HepG2 (cell line): Measurements from ENCODE around the gene UNC119B. TPM values are rescaled to one million over a fixed set of nuclear protein-coding genes. Genes with fewer than 3 reads are reported as not detected.
A peak's percentile ranks its signal among the peaks of the same experiment; 100 is the strongest.

Source experiments
- ATAC-seq: fragments of 200-7000 bp; cut with Tn5 transposase; 3 replicates; pipeline ENCODE4 v1.9.1; 2020; ENCODE audit warnings: mild to moderate bottlenecking, moderate library complexity
- BruUV-seq: library from RNA; stranded (reverse); fragments of 400-500 nt; replicated peaks from 2 replicates; lab custom pipeline; 2021; lab: Mats Ljungman, UMichigan
- CTCF ChIA-PET: fragments of 300-600 bp; formaldehyde crosslinking; extraction: SDS; loops from one replicate; lab custom pipeline; 2021; ENCODE audit warnings: low total read pairs, inconsistent platforms, low intra/inter-chr PET ratio; lab: Yijun Ruan, JAX
- POLR2A ChIA-PET: fragments of 350-600 bp; sonication (Branson Sonifier 250); formaldehyde crosslinking; loops from one replicate; lab custom pipeline; 2020; ENCODE audit warnings: antibody characterized with exemption, inconsistent platforms; lab: Yijun Ruan, JAX
- DNase-seq: peaks from one replicate; pipeline ENCODE4 v3.0.0-alpha.2; 2015; ENCODE audit warnings: low spot score
- FAIRE-seq: peaks from 3 replicates; lab custom pipeline; 2011; peaks lifted over from hg19 to GRCh38; lab: Jason Lieb, UNC
- H2AFZ ChIP-seq: one replicate; pipeline ENCODE4 v1.6.1; 2011; ENCODE audit warnings: low read length, inconsistent platforms
- H3K27ac ChIP-seq: fragments of 300-600 bp; 3 replicates; pipeline ENCODE4 v1.8.0; 2011; ENCODE audit warnings: mixed run types, mild to moderate bottlenecking, mixed read lengths, low read length, inconsistent platforms; ENCODE audit not compliant: insufficient read depth; ENCODE audit errors: extremely low read length
- H3K27me3 ChIP-seq, 2 experiments: fragments of 200-600 bp in 1 of 2; 2 replicates in 1 of 2; 3 replicates in 1 of 2; pipeline versions ENCODE4 v1.6.0 to v1.8.0; 2011; ENCODE audit warnings: low read length in 2 of 2, mild to moderate bottlenecking in 2 of 2, moderate library complexity in 2 of 2, inconsistent platforms in 1 of 2; ENCODE audit not compliant: insufficient read depth in 2 of 2, control insufficient read depth in 1 of 2
- H3K36me3 ChIP-seq, 2 experiments: fragments of 200-600 bp in 1 of 2; replicated peaks in 1 of 2; 2 replicates in 1 of 2; 3 replicates in 1 of 2; pipeline versions ENCODE4 v1.5.1 to v1.8.0; 2011; ENCODE audit warnings: low read length in 2 of 2, inconsistent platforms in 1 of 2; ENCODE audit not compliant: insufficient read depth in 2 of 2, control insufficient read depth in 1 of 2
- H3K4me1 ChIP-seq: 2 replicates; pipeline ENCODE4 v1.5.1; 2012; ENCODE audit warnings: low read length, inconsistent platforms; ENCODE audit not compliant: insufficient read depth
- H3K4me2 ChIP-seq: 2 replicates; pipeline ENCODE4 v1.6.0; 2011; ENCODE audit warnings: low read depth, low read length, inconsistent platforms
- H3K4me3 ChIP-seq, 3 experiments: fragments of 200-600 bp in 1 of 3; sonication (generic), shearing (Covaris generic) in 1 of 3; replicated peaks in 1 of 3; 2 replicates each; pipeline ENCODE4 v1.5.1; 2011 to 2016; ENCODE audit warnings: low read length in 3 of 3, inconsistent platforms in 2 of 3, low read depth in 2 of 3, mild to moderate bottlenecking in 2 of 3, control low read depth in 1 of 3, mixed read lengths in 1 of 3; ENCODE audit not compliant: insufficient read depth in 1 of 3
- H3K79me2 ChIP-seq: one replicate; pipeline ENCODE4 v1.6.1; 2011; ENCODE audit warnings: low read length, inconsistent platforms; ENCODE audit not compliant: insufficient read depth
- H3K9ac ChIP-seq: 2 replicates; pipeline ENCODE4 v1.6.0; 2011; ENCODE audit warnings: mild to moderate bottlenecking, low read depth, low read length, inconsistent platforms; ENCODE audit not compliant: insufficient read depth
- H3K9me3 ChIP-seq: 2 replicates; pipeline ENCODE4 v1.5.1; 2012; ENCODE audit warnings: mild to moderate bottlenecking, low read length
- H4K20me1 ChIP-seq: 2 replicates; pipeline ENCODE4 v1.6.0; 2011; ENCODE audit warnings: inconsistent platforms, mild to moderate bottlenecking, low read length, moderate library complexity; ENCODE audit not compliant: insufficient read depth
- BHLHE40 ChIP-seq: IDR thresholded peaks from 2 replicates; pipeline ENCODE4 v1.6.1; 2011; ENCODE audit warnings: low read length, improper control_type of control experiment
- EP300 ChIP-seq, 3 experiments: sonication (generic) in 1 of 3; formaldehyde crosslinking in 1 of 3; IDR thresholded peaks; 2 replicates each; pipeline versions ENCODE4 v1.5.1 to v1.6.1; 2011 to 2020; ENCODE audit warnings: low read depth in 2 of 3, low read length in 2 of 3, borderline replicate concordance in 1 of 3, improper control_type of control experiment in 1 of 3, mild to moderate bottlenecking in 1 of 3, missing genetic modification reagents in 1 of 3, moderate library complexity in 1 of 3
- MED8 ChIP-seq: sonication (generic); formaldehyde crosslinking; IDR thresholded peaks from 2 replicates; pipeline ENCODE4 v1.8.1; 2023; ENCODE audit warnings: mild to moderate bottlenecking, missing genetic modification reagents; ENCODE audit not compliant: insufficient replicate concordance
- PAX8 ChIP-seq: sonication (generic); formaldehyde crosslinking; IDR thresholded peaks from 2 replicates; pipeline ENCODE4 v1.8.0; 2022; ENCODE audit warnings: mild to moderate bottlenecking, missing genetic modification reagents, borderline replicate concordance
- PHF21A ChIP-seq: sonication (generic); formaldehyde crosslinking; IDR thresholded peaks from 2 replicates; pipeline ENCODE4 v1.5.0; 2020; ENCODE audit warnings: mild to moderate bottlenecking, missing genetic modification reagents
- SALL1 ChIP-seq: sonication (generic); formaldehyde crosslinking; IDR thresholded peaks from 2 replicates; pipeline ENCODE4 v1.8.0; 2022; ENCODE audit warnings: mild to moderate bottlenecking, missing genetic modification reagents
- ZFX ChIP-seq: sonication (generic); formaldehyde crosslinking; IDR thresholded peaks from 2 replicates; pipeline ENCODE4 v1.4.0; 2020; ENCODE audit warnings: mild to moderate bottlenecking, low read depth, missing genetic modification reagents, moderate library complexity
- ZGPAT ChIP-seq: IDR thresholded peaks from 2 replicates; pipeline ENCODE4 v1.6.1; 2016; ENCODE audit warnings: mild to moderate bottlenecking
- ZNF224 ChIP-seq: sonication (generic); formaldehyde crosslinking; IDR thresholded peaks from 2 replicates; pipeline ENCODE4 v1.5.0; 2020; ENCODE audit warnings: mild to moderate bottlenecking, missing genetic modification reagents
- ZNF737 ChIP-seq: sonication (generic); formaldehyde crosslinking; IDR thresholded peaks from 2 replicates; pipeline ENCODE4 v1.5.0; 2020; ENCODE audit warnings: missing genetic modification reagents, mild to moderate bottlenecking, borderline replicate concordance
- ZSCAN29 ChIP-seq: sonication (generic); formaldehyde crosslinking; conservative IDR thresholded peaks from 2 replicates; pipeline ENCODE4 v1.4.0; 2020; ENCODE audit warnings: mild to moderate bottlenecking, missing genetic modification reagents
- WGBS: methylation state at CpG from one replicate; pipeline ENCODE4 v1.1.6; 2017; ENCODE audit warnings: low lambda C conversion rate; 5-methylcytosine and 5-hydroxymethylcytosine counted together
- in situ Hi-C: cut with HindIII; loops from 2 replicates; pipeline ENCODE4 v1.10.0; 2017; ENCODE audit warnings: low pct_unique_long_range_greater_than_20kb; ENCODE audit not compliant: extremely low pct_ligation_motif_present
- intact Hi-C: fragments of 100-400 bp; cut with micrococcal nuclease; formaldehyde crosslinking; loops from one replicate; pipeline ENCODE4 v1.10.0; 2022; ENCODE audit not compliant: unreplicated experiment
- polyA plus RNA-seq, 8 experiments: library from polyadenylated mRNA; depleted of rRNA in 3 of 8; stranded (reverse) in 7 of 8; unstranded in 1 of 8; fragments of >200 nt; fragmentation: Illumina TruSeq in 4 of 8; extraction: Trizol in 4 of 8; gene quantifications; 2 replicates each; pipeline versions ENCODE4 v1.2.1 to v1.2.3, GENCODE V29; 2011 to 2016; ENCODE audit warnings: low read depth in 4 of 8, missing spikeins in 1 of 8, mixed read lengths in 1 of 8; ENCODE audit not compliant: insufficient read depth in 1 of 8
- total RNA-seq, 5 experiments: library from RNA; depleted of rRNA; stranded (reverse); fragments of >200 nt; fragmentation: Illumina TruSeq; extraction: Trizol; gene quantifications; 2 replicates each; pipeline ENCODE4 v1.2.3, GENCODE V29; 2016; ENCODE audit warnings: low read depth in 1 of 5
- TF ChIP-seq, protein P1 (sequence below): IDR thresholded peaks from 2 replicates; pipeline ENCODE4 v1.6.1; 2012; ENCODE audit warnings: inconsistent platforms
- TF ChIP-seq, protein P2 (sequence below): sonication (generic); formaldehyde crosslinking; IDR thresholded peaks from 2 replicates; pipeline ENCODE4 v1.8.0; 2022; ENCODE audit warnings: mild to moderate bottlenecking, missing genetic modification reagents; ENCODE audit not compliant: insufficient replicate concordance

UNC119B gene
- total and polyA plus RNA-seq, 2 of the 13 experiments (the other 11 are each of a cell fraction or from before 2014, with no cell fraction given): 19.6 to 19.7 TPM

GRCh38 chr12:120687578-120688289 is 22.5 kb upstream of the UNC119B start:
- no peak for DNase-seq
- Histone ChIP-seq H3K4me1 (peaks cover 59% of the 10 kb centered on the region), H3K9ac (peak overlapping the region; percentile 85), H3K27me3 (no peaks in the 10 kb centered on the region), H4K20me1 (peaks cover 27% of the 10 kb centered on the region), H3K4me2 (peak overlapping the region; percentile 86), H2AFZ (no peak overlapping the region), H3K9me3 (no peaks in the 10 kb centered on the region), H3K79me2 (peaks cover 55% of the 10 kb centered on the region), H3K4me3 (peak overlapping the region; percentile 83 to 91 (median 86)), H3K27ac (peak overlapping the region; percentile 94), H3K36me3 (no peaks in the 10 kb centered on the region)
- ATAC-seq: no peak
- in situ Hi-C loops: no loop called here
- POLR2A ChIA-PET: interaction anchor here (0.9 to 1.4 kb wide), 2 partner anchors 39 to 54 kb away, joined by 3 to 4 read pairs; no protein-coding TSS in a partner anchor
- TF ChIP-seq, protein P1, sequence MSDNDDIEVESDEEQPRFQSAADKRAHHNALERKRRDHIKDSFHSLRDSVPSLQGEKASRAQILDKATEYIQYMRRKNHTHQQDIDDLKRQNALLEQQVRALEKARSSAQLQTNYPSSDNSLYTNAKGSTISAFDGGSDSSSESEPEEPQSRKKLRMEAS: 0 out of 2 replicates have a peak, but pooled peaks have one; percentile 29
- TF ChIP-seq, protein P2, sequence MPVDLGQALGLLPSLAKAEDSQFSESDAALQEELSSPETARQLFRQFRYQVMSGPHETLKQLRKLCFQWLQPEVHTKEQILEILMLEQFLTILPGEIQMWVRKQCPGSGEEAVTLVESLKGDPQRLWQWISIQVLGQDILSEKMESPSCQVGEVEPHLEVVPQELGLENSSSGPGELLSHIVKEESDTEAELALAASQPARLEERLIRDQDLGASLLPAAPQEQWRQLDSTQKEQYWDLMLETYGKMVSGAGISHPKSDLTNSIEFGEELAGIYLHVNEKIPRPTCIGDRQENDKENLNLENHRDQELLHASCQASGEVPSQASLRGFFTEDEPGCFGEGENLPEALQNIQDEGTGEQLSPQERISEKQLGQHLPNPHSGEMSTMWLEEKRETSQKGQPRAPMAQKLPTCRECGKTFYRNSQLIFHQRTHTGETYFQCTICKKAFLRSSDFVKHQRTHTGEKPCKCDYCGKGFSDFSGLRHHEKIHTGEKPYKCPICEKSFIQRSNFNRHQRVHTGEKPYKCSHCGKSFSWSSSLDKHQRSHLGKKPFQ: peak; percentile 15
- TF ChIP-seq ZNF737 (CRISPR knock-in tag) (no peak), SALL1 (0 out of 2 replicates have a peak, but pooled peaks have one; percentile 17), PAX8 (no peak), BHLHE40 (peak; percentile 77), EP300 (IDR thresholded peaks at IDR 0.05; ENCODE audit: low read depth in 2 of 2, low read length in 2 of 2) (peak in 1 of 2 experiments; percentile 2; a peak in 1 of 4 replicates), EP300 (CRISPR knock-in tag; IDR thresholded peaks at IDR 0.05; ENCODE audit: borderline replicate concordance) (no peak), PHF21A (CRISPR knock-in tag) (no peak; the same call in 1 of the 2 replicates), ZNF224 (CRISPR knock-in tag) (0 out of 2 replicates have a peak, but pooled peaks have one; percentile 31), ZGPAT (CRISPR knock-in tag) (0 out of 2 replicates have a peak, but pooled peaks have one; percentile 12), ZFX (CRISPR knock-in tag) (peak; percentile 8; the same call in 1 of the 2 replicates), MED8 (CRISPR knock-in tag) (peak; percentile 3), ZSCAN29 (CRISPR knock-in tag) (0 out of 2 replicates have a peak, but pooled peaks have one; percentile 65)
- intact Hi-C loops: loop anchor here (2.0 to 5.0 kb wide), 3 partner anchors 27 to 1390 kb away; partner anchors contain the start of gene MLXIP
- BruUV-seq: no TSS peak
- WGBS: under 1% methylated on average over 18 of the region's 31 CpGs
- CTCF ChIA-PET: no interaction called here
- no peak for FAIRE-seq
